ENCODE data around the gene MCRIP2.

The MCRIP2 gene

GRCh38 chr16:648071-648780 is 6.6 kb downstream of the MCRIP2 start:
- peak; percentile 41 to 47 for DNase-seq (ENCODE audit: low read depth in 2 of 2)

GRCh38 chr16:648781-649589 is 7.4 kb downstream of the MCRIP2 start, which contains the start of gene WDR90:
Gene WDR90 (plus strand): TSS chr16:649365. CDS start chr16:649417, 52 bp downstream.
- DNase-seq (ENCODE audit: low read depth in 2 of 2) = peak; percentile 91 to 93

- DNase-seq (ENCODE audit: low read depth in 2 of 2) = no peak
These were observed 8.0 kb downstream of the MCRIP2 start for GRCh38 chr16:649631-650030.

GRCh38 chr16:651844-652243 is 10.2 kb downstream of the MCRIP2 start:
- no peak for DNase-seq (ENCODE audit: low read depth in 2 of 2)

- no peak for DNase-seq (ENCODE audit: low read depth in 2 of 2)
These were observed 11.1 kb downstream of the MCRIP2 start for GRCh38 chr16:652454-653305.

GRCh38 chr16:654034-654433 is 12.4 kb downstream of the MCRIP2 start:
- no peak for DNase-seq (ENCODE audit: low read depth in 2 of 2)

GRCh38 chr16:657487-657886 is 15.9 kb downstream of the MCRIP2 start:
- no peak for DNase-seq (ENCODE audit: low read depth in 2 of 2)

- DNase-seq (ENCODE audit: low read depth in 2 of 2) = no peak
These were observed 17.3 kb downstream of the MCRIP2 start for GRCh38 chr16:658679-659571.

GRCh38 chr16:659618-660017 is 18.0 kb downstream of the MCRIP2 start:
- no peak for DNase-seq (ENCODE audit: low read depth in 2 of 2)

GRCh38 chr16:660132-660458 is 18.5 kb downstream of the MCRIP2 start:
- no peak for DNase-seq (ENCODE audit: low read depth in 2 of 2)

- peak in 1 of 2 donors; percentile 38 for DNase-seq (ENCODE audit: low read depth in 2 of 2)
These were observed 19.0 kb downstream of the MCRIP2 start for GRCh38 chr16:660459-661183.

GRCh38 chr16:661184-661821 is 19.7 kb downstream of the MCRIP2 start:
- DNase-seq (ENCODE audit: low read depth in 2 of 2) = no peak

GRCh38 chr16:662095-662494 is 20.5 kb downstream of the MCRIP2 start:
- DNase-seq (ENCODE audit: low read depth in 2 of 2) = no peak

GRCh38 chr16:662597-662996 is 21.0 kb downstream of the MCRIP2 start:
- no peak for DNase-seq (ENCODE audit: low read depth in 2 of 2)

GRCh38 chr16:666572-666971 is 24.9 kb downstream of the MCRIP2 start:
- no peak for DNase-seq (ENCODE audit: low read depth in 2 of 2)

GRCh38 chr16:667113-667779 is 25.6 kb downstream of the MCRIP2 start:
- DNase-seq (ENCODE audit: low read depth in 2 of 2) = no peak

- peak; percentile 92 to 94 for DNase-seq (ENCODE audit: low read depth in 2 of 2)
These were observed 26.3 kb downstream of the MCRIP2 start, which contains the start of gene RHOT2 for GRCh38 chr16:667780-668518. Gene RHOT2 (plus strand): TSS chr16:668132. CDS start chr16:668200, 68 bp downstream.

- no peak for DNase-seq (ENCODE audit: low read depth in 2 of 2)
These were observed 27.0 kb downstream of the MCRIP2 start for GRCh38 chr16:668519-669171.
